Fibroblast of villous mesenchyme (primary cell): ENCODE data around the gene TMEM139. TPM values are rescaled to one million over a fixed set of nuclear protein-coding genes. Genes with fewer than 3 reads are reported as not detected.

Source experiments
- DNase-seq: peaks from one replicate; pipeline ENCODE4 v3.0.0-alpha.2; 2010; ENCODE audit warnings: low read depth
- H3K4me3 ChIP-seq: 2 replicates; pipeline ENCODE4 v1.5.1; 2011; ENCODE audit warnings: low read depth, mild to moderate bottlenecking, low read length
- CTCF ChIP-seq: IDR thresholded peaks from 2 replicates; pipeline ENCODE4 v1.5.1; 2012; ENCODE audit warnings: low read depth, mild to moderate bottlenecking, low read length; ENCODE audit not compliant: insufficient read depth
- total RNA-seq: library from RNA; depleted of rRNA; stranded (reverse); fragments of >200 nt; gene quantifications from 2 replicates; pipeline ENCODE4 v1.2.3, GENCODE V29; 2012

Gene TMEM139
- total RNA-seq, 1 donor: not detected

DNA sequence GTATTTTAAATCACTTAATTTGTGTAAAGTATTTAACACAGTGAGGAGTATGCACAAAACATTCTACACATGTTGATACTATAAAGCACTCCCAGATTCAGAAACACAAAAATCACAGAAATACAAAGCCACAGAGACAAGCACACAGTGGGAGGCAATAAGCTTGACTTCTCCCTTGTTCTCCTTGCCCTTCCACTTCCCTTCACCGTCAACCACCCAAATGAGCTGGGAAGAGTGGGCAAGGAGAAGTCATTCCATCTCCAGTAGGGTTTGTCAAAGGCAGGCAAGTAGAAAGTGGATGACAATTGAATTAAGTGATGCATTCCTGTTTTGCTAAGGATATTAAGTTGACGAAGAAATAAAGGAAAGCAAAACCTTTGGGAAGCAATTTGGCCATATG lies 4.2 kb upstream of the TMEM139 start:
- no peak for DNase-seq
- H3K4me3 ChIP-seq: no peak overlapping the region
- TF ChIP-seq CTCF: no peak

DNA sequence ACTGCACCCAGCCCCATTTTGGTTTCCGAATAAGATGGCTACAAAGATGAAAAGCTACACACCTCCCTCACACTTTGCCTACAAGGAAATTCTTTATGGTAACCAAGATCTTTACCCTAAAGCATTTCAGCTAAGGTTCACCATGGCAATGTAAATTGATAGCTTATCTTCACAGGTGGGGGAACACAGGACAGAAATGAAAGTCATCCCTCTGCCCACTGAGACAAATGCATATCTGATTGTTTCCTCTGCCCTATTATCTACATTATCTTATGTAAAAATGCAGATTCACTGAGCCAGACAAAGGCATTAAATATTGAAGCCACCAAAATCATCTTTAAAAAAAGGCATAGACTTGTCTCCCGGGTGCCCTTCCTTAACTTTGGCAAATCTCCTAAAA lies 3.2 kb upstream of the TMEM139 start:
- no peak for DNase-seq
- TF ChIP-seq CTCF: no peak
- no peak overlapping the region for H3K4me3 ChIP-seq

- no peak for TF ChIP-seq CTCF
- DNase-seq: no peak
- no peak overlapping the region for H3K4me3 ChIP-seq
Observed at GRCh38 chr7:143282124-143282523, 2.6 kb upstream of the TMEM139 start.

GRCh38 chr7:143283381-143283780 lies 1.4 kb upstream of the TMEM139 start:
- TF ChIP-seq CTCF: no peak
- H3K4me3 ChIP-seq: no peak overlapping the region
- no peak for DNase-seq

DNA sequence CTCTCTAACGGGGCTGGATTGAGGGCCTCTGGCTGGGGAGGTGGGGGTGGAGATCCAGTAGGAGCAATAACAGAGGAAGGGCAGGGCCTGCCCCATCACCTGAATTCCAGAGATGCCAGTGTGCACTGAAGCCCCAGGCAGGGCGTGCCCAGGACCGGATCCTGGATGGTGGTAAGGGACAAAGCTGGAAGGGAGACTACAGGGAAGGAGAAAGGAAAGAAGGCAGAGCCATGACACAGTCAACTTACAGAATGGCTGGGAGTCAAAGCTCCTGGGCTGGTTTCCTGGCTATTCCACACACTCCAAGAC lies 666 bp downstream of the TMEM139 start:
- H3K4me3 ChIP-seq: no peak overlapping the region
- DNase-seq: no peak
- TF ChIP-seq CTCF: no peak

- H3K4me3 ChIP-seq: no peak overlapping the region
- no peak for TF ChIP-seq CTCF
- DNase-seq: no peak
Observed at GRCh38 chr7:143285806-143286521, 1.2 kb downstream of the TMEM139 start.

DNA sequence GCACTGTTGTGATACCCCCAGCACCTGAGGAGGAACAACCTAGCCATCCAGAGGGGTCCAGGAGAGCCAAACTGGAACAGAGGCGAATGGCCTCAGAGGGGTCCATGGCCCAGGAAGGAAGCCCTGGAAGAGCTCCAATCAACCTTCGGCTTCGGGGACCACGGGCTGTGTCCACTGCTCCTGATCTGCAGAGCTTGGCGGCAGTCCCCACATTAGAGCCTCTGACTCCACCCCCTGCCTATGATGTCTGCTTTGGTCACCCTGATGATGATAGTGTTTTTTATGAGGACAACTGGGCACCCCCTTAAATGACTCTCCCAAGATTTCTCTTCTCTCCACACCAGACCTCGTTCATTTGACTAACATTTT lies 1.7 kb downstream of the TMEM139 start:
- no peak for TF ChIP-seq CTCF
- no peak overlapping the region for H3K4me3 ChIP-seq
- no peak for DNase-seq
